HG03064 (cell line): ENCODE data around the gene ALS2.
"Not testable (repeated sequence)": the region's sequence is repeated elsewhere in the genome, so short reads cannot be mapped to it uniquely, and the experiment has no call there.

Source experiments
- ATAC-seq: cut with Tn5 transposase; IDR thresholded peaks from one replicate; pipeline ENCODE4 v1.9.1; 2021; ENCODE audit warnings: low read depth; ENCODE audit not compliant: unreplicated experiment

Gene ALS2

DNA sequence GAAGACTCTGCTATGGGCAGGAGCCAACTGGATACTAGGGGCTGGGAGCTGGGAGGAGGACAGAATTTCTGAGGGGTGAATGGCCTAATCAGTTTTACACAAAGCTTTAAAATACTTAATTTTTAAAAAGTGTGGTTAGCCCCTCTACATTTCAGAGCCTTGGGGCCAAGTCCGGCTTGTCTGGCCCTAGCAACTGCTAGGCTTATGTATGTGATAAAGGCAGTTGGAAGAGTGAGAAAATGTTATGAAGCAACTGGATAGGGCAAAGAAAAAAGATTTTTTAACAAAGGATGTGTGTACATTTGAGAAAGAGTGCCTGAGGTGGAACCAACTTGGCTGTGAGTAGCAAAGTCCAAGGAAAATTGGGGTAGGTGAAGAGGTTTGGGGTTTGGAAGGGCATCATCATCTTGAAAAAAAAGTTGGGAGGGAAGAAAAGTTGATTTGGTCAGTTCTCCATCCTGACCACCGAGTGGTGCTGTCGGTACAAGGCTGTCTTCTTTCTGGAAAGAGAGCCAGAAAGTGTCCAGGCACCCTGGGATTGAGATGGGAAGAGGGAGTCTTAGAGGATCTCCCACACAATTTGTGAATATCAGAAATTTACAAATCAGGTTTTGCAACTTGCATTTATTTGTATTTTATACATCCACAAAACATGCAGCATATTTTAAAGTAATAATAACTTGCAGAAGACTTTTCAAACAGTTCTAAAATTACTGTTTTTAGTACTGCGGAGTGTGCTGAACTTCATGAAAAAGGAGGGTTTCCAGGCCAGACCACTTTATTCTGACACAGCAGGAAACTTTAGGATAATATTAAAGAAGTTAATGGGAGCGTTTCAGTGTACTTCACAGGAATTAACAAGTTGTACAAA is 15.1 kb upstream of the ALS2 start:
- no peak for ATAC-seq

DNA sequence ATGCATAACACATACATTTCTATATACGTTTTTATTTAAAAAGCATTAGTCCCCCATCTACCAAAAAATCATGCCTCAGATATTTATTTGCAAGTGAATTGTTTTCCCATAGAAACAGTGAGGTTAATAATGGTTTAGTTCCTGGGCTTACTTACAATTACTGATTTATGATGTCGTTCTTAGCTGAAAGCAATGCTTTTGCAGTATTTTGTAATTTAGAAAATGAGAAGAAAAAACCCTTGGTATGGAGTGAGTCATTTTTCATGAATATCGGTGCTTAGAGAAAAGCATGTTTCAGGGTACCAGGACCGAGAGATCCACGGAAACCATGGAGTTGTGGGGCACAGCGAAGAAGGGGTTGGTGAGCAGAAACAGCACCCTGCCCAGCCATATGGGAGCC is 13.6 kb upstream of the ALS2 start:
- ATAC-seq, result no peak

DNA sequence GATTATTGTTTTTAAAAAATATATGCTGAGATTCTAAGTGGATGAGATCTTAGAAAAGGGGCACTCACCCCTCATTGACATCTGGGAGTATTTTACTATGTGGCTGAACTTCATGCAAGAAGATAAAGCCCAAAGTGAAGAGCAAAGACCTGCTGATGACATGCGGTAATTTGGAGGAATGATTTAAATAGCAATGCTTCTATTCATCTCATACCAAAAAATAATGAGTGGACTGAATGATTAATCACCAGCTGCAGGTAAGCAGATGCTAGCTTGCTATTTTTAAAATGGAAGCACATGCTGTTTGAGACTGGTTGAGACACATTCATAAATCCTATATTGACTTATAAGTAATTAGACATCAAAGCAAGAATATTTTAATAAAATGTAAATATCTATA is 12.9 kb upstream of the ALS2 start:
- no peak for ATAC-seq

DNA sequence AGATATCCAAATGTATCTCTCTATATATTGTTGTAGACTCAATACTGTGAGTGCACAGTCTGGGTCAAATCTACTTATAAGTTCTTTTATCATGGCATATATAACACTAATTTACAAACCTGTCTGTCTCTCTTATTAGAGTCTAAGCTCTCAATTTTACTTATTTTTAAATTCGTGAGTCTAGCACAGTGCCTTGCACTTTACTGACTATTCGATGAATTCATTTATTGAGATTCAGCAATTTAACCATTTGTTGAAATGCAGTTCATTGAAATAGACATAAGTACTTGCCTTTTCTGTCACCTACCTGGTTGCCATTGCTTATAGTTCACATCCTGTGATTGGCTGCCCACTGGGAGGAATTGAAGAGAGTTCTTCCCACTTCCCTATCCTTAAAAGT is 10.3 kb upstream of the ALS2 start:
- ATAC-seq, result no peak

DNA sequence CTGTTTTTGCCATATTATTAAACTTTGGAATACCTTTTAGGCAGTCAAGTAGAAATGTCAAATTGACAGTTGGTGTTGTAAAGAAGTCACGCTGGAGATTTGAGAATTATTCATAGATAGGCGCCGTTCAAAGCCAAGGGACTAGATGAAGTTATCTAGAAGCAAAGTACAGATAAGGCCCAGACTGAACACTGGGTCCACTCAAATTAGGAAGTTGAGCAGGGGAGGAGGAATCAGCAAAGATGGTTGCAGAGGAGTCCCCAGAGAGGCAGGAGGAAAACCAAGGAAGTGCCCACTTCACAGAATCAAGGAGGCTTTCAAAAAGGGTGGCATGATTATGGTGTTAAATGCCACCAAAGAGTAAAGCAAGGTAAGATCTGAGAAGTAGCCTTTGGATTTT is 9.6 kb upstream of the ALS2 start:
- ATAC-seq, result no peak

DNA sequence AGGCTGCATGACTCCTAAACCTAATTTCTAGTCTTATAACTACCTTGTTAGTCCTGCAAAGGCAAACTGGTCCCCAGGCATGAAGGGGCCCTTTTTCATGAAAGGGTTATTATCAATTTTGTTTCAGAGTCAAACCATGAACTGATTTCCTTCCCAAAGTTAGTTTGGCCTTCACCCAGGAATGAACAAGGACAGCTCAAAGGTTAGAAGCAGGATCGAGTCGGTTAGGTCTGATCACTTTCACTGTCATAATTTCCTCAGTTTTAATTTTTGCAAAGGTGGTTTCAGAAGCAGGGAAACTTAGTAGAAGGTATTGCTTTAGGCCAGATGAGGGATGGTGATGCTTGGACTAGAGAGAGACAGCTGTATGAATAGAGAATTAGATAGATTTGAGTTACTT is 8.7 kb upstream of the ALS2 start:
- ATAC-seq, result no peak

DNA sequence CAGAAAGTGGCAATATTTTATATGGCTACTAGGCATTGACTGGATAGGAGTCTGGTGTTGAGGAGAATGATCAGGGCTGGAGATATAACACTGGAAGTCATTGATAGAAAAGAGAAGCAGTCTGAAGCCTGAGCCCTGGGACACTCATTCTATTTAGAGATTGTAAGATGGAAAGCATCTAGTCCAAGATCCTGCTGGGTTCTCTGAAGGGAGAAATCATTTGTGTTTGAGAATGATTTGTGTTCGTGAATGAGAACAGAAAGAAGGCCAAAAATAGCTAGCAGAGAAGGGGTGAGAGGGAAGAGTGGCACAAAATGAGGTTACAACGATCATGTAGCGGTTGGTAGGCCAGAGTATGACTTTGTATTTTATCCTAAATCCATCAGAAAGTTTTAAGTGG is 7.6 kb upstream of the ALS2 start:
- no peak for ATAC-seq

DNA sequence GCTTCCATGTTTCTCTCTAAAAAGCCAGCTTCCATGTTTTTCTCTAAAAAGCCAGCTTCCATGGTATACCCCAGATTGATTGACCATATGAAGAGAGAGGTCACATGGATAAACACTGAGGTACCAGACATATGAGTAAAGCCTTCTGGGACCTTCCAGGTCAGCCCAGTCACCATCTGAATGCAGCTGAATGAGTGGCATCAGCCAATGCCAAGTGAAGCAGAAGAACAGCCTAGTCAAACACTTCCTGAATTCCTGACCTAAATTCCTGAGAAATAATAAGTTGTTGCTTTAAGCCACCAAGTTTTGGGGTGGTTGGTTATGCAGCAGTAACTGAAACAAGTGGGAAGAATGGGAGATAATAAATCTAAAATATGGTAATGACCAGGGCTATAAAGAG is 5.7 kb upstream of the ALS2 start:
- ATAC-seq, result no peak

DNA sequence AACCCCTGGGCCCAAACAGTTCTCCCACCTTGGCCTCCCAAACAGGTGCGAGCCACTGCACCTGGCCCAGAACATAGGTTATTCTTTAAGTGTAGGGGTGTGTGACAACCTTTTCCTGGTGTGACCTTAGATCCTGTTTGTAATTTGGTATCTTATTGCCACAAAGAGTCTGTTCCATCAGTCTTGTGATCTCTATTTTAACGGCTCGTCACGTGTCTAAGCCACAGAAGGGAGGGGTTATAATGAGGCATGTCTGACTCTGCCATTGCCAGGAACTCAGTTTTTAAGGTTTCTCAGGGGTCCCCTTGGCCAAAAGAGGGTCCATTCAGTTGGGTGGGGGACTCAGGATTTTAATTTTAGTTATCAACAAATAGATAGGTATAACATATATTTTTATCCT is 4.4 kb upstream of the ALS2 start:
- ATAC-seq, result no peak

DNA sequence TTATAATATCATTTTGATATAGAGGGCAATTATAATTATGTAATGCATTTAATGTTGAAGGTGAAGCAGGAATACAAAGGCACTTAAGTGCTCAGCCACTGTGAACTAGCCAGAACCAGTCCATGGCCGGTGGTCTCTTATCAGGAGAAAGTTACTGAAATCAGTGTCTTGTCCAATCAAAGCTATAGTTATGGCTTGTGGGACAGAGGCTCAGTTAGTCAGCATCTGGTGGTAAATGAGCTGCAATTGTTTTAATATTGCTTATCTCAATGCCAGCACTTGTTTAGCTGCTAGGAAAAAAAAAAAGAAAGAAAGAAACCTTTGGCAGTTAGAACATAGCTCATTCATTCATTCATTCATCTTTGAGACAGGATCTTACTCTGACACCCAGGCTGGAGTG is 3.8 kb upstream of the ALS2 start:
- ATAC-seq, result no peak

DNA sequence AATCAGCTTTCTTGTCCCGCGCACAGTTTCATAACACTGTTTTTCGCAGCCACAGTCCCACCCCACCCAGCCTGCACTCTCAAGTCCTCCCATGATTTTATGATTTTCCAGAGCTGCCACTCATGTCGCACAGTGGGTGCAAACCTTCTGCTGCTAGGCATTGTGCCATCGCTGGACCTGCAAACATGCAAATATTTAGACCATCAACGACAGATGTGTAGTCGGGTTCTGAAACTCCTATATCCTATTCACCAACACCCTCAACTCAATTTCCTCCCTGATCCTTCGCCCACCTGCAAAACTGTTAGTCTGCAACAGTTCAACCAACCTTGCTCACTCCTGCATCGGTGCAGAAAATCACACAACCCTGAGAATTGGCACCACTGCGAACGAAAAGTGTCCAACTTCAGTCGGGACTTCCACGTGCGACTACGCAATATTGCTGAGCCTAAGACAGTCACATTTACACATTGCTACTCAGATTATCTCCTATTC is 871 bp upstream of the ALS2 start:
- no peak for ATAC-seq

DNA sequence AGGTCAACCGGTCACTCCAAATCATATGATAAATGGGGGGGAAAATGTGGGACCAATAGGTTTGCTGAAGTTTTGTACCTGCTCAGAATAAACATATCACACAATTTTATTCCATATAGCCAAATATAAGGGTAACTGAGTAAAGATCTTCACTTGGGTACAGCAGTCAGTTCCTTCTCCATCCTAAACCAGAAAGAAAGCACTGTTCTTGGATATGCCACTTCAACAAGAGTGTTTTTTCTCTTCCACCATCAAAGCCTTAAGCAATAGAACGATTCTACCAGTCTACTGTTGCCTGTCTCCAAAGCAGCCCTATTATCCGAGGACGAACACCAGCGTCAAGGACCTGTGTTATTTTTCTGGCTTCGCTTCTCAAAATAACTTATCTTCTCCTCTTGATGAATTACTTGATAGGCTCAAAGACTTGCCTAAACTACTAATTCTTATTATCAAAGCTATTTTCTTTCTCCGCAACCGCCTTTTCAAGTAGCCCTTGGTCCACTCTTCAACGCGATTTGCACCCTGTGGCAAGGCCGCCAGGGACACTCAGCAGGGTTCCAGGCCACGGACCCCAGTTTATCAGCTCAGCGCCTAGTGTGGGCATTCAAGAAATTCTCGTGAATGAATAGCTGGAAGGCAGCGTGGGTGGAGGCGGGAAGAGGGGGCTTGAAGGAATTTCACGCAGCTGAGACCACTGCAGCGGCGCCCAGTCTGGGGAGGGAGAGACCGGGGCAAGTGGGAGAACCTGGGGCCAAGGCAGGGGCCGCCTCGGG is 646 bp downstream of the ALS2 start:
- ATAC-seq, result no peak

DNA sequence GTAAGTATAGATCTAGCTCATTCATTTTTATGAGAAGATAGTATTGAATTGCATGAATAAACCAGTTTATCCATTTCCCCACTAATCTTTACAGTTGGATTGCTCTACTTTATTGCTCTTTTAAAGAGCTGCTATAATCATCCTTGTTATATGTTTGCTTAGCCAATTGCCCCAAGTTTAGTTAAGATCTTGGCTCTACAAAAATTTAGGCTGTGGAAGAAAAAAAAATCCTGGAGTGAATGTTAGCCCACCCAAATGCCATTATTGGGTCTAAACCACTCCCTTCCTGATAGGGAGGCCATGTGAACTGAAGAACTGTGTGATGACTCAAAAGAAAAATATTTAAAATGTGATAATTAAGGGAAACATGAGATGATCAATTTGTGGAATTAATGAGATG is 2.9 kb downstream of the ALS2 start:
- no peak for ATAC-seq

DNA sequence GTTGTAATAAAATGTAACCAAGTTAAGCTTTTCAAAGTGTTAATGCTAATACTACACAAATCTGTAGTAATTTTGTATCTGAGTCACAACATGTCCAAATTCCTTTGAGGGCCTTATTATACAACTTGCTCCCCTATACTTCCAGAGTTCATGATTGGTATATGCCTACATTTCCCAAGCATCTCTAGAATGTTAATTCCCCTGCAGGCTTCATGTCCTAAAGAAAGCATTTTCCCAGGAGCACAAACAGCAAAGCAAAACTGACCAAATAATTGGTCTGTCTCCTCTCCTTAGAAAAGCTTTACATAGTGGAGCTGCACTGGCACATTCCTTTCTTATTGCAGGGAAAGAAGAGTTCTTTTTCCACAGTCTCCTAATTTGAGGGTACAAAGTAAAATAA is 3.7 kb downstream of the ALS2 start:
- ATAC-seq, result no peak

DNA sequence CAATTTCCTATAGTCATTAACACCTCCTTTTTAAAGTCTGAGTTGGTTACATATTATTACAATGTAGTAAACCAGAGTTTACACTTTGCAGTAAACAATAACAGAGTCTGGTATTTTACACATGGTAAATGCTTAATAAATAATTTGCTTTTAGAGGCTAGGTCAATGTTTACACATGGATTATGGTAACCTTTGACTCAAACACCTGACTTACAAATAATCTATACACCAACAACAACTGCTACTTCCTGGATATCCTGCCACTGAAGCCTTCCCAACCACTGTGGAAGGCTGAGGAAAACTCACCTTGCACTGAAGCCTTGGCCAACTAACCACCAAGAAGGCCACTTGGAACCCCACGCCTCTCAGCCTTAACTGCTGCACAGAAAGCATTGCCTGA is 5.4 kb downstream of the ALS2 start:
- no peak for ATAC-seq

DNA sequence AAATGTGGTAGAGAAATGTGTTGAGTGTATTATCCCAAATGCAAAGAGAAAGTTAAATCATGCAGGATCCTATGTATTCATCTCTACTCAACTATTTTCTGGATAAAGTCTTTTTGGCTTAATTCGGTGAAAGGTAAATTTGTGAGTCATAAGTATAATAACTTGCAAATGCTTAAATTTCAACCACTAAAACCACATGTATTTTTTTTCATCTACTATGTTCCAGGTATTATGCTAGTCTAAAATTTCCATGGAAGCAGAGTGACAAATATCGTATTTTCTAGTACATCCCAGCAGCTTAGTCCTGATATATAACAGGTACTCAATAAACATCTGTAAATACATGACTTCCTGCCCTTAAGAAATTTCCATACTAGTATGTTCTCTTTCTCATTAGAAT is 6.2 kb downstream of the ALS2 start:
- ATAC-seq, result no peak

DNA sequence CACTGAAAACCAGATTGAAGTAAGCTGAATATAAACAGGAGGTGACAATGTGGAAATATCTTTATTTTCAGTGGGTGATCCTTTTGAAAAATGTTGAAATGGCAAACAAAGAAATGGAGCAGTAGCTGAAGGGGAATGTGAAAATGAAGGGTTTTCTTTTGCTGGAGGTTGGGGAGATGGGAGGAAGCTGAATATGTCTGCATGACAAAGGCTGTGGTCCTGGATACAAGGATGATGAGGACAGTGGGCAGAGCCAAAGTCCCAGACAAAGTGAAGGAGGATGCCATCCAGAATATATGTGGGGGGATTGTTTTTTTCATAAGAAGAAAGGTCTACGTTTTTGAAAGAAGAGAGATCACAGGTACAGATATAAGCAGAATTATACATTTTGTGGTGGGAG is 6.7 kb downstream of the ALS2 start:
- no peak for ATAC-seq

DNA sequence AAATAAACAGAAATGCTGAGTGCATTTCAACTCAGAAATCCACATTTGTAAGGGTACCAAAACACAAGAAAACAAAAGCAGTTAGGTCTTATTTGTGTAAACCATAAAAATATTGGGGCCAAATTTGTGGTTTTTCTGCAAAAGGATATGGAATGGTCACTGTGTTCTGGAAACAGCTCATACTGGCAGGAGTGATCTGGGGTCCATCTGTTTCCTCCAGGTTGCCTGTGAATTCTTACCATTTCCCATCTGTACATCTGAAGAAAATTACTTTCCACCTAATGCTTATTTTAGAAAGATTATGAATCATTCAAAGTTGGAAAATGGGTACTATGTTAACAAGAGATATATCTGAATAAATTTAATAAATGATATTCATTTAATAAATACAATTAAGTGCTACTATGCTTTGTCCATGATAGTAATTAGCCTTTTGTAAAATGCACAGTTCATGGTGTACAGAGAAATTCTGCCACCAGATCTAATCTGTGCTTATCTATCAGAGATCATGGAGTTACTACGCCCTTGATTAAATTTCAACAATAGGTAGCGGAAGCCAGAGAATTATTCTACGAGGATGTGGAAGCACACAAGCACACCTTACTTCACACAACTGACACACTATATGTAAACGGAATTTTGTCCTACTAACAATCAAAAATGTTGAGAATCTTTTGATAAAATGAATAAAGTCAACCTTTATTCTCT is 10.9 kb downstream of the ALS2 start:
- no peak for ATAC-seq

DNA sequence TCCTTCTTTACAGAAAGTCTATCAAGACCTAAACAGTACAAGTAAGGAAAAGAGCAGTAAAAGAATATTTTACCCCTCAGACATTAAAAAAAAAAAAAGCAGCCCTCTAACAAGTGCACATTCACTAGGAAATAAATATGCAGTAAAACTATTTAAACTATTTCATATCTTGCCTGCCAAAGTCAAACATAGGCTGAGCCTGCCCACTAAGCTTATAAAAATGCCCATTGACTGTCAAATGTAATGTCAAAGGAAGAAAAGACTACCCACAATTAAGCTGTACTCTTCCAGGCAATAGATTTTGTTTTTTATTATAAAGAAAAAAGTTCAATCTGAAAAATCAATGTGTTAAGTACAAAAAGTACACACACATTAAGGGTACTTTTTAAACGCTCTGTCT is 11.8 kb downstream of the ALS2 start:
- ATAC-seq, result no peak

DNA sequence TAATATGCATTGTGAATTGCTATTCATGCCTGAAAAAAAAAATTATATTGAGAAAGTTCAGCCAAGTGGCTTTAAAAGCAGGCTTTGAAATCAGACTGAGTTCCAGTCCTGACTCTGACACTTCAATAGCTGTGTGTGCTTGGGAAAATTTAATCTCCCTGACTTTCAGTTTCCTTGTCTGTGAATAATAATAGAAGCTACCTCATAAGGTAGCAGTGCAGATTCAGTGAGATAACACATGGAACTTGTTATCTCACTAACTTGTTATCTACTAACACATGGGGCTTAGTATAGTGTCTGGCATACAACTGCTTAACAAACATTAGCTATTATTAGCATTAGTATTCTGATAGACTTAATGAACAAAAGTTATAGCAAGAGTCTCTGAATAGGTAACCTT is 14.9 kb downstream of the ALS2 start:
- no peak for ATAC-seq

DNA sequence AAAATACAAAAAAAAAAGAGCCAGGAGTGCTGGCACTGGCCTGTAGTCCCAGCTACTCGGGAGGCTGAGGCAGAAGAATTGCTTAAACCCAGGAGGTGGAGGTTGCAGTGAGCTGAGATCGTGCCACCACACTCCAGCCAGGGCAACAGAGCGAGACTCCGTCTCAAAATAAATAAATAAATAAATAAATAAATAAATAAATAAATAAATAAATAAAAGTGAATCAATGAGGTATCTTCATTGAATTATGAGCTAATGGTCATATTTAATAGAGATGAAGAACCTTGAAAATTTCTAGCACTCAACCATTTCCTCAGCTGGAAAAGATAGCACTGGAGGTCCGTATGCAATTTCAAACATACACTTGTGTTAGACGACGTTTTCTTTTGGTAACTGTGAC is 16.3 kb downstream of the ALS2 start:
- ATAC-seq, result not testable (repeated sequence)
